ENCODE measurements around the gene BNIP2.

- TF ChIP-seq POLR2AphosphoS5 (IDR thresholded peaks at IDR 0.05; ENCODE audit: low read depth) = no peak
- TF ChIP-seq CTCF (IDR thresholded peaks at IDR 0.05; ENCODE audit: insufficient read depth, low read length) = no peak
- no peak for TF ChIP-seq GABPA (IDR thresholded peaks at IDR 0.05; ENCODE audit: low read depth)
- TF ChIP-seq, protein P1, sequence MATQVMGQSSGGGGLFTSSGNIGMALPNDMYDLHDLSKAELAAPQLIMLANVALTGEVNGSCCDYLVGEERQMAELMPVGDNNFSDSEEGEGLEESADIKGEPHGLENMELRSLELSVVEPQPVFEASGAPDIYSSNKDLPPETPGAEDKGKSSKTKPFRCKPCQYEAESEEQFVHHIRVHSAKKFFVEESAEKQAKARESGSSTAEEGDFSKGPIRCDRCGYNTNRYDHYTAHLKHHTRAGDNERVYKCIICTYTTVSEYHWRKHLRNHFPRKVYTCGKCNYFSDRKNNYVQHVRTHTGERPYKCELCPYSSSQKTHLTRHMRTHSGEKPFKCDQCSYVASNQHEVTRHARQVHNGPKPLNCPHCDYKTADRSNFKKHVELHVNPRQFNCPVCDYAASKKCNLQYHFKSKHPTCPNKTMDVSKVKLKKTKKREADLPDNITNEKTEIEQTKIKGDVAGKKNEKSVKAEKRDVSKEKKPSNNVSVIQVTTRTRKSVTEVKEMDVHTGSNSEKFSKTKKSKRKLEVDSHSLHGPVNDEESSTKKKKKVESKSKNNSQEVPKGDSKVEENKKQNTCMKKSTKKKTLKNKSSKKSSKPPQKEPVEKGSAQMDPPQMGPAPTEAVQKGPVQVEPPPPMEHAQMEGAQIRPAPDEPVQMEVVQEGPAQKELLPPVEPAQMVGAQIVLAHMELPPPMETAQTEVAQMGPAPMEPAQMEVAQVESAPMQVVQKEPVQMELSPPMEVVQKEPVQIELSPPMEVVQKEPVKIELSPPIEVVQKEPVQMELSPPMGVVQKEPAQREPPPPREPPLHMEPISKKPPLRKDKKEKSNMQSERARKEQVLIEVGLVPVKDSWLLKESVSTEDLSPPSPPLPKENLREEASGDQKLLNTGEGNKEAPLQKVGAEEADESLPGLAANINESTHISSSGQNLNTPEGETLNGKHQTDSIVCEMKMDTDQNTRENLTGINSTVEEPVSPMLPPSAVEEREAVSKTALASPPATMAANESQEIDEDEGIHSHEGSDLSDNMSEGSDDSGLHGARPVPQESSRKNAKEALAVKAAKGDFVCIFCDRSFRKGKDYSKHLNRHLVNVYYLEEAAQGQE (IDR thresholded peaks at IDR 0.05; ENCODE audit: insufficient replicate concordance, low read depth) = no peak
These were observed 8.2 kb downstream of the BNIP2 start for GRCh38 chr15:59680870-59681269.
